PFSK-1 (cell line): ENCODE results near the gene CLDN34.

Experiments used
- FOXP2 ChIP-seq: optimal IDR thresholded peaks from 2 replicates; pipeline ENCODE3; 2011; ENCODE audit warnings: borderline replicate concordance, control low read depth, inconsistent platforms; ENCODE audit not compliant: insufficient read depth; ENCODE audit errors: extremely low read length, extremely low read depth
- POLR2AphosphoS5 ChIP-seq: IDR thresholded peaks from 2 replicates; pipeline ENCODE4 v1.6.1; 2012; ENCODE audit warnings: low read depth, mild to moderate bottlenecking, control low read depth, low read length, moderate library complexity
- SIN3A ChIP-seq: IDR thresholded peaks from 2 replicates; pipeline ENCODE4 v1.6.1; 2012; ENCODE audit warnings: mild to moderate bottlenecking, low read length, moderate library complexity, borderline replicate concordance; ENCODE audit not compliant: insufficient read depth
- TAF1 ChIP-seq: IDR thresholded peaks from 2 replicates; pipeline ENCODE4 v1.6.1; 2012; ENCODE audit warnings: low read length, control low read depth, borderline replicate concordance; ENCODE audit not compliant: insufficient read depth
- TF ChIP-seq, protein P1 (sequence below), 2 experiments: IDR thresholded peaks; 2 replicates each; pipeline versions ENCODE4 v1.6.1 to v1.8.0; 2011 to 2012; ENCODE audit warnings: low read depth in 2 of 2, low read length in 2 of 2, control low read depth in 1 of 2, inconsistent platforms in 1 of 2, mild to moderate bottlenecking in 1 of 2, moderate library complexity in 1 of 2; ENCODE audit not compliant: insufficient read depth in 1 of 2

The CLDN34 gene

DNA sequence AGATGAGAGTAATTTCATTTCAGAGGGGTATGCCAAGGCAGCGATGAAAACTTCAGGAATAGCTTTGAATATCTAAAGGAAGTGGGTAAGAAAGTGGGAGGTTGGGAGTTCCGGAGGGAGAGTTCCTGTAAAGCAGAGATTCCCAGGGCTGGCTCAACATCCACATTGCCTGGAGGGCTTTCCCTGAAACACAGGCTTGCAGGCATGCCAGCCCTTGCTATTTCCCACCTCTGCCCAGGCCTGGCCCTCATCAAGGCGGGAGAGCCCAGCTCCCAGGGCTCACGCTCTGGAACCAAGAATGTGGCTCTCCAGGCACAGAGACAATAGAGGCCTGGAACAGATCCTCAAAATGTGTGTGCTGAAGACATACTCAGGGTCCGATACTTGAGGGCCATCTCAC, 43.8 kb upstream of the CLDN34 start:
- TF ChIP-seq, protein P1, sequence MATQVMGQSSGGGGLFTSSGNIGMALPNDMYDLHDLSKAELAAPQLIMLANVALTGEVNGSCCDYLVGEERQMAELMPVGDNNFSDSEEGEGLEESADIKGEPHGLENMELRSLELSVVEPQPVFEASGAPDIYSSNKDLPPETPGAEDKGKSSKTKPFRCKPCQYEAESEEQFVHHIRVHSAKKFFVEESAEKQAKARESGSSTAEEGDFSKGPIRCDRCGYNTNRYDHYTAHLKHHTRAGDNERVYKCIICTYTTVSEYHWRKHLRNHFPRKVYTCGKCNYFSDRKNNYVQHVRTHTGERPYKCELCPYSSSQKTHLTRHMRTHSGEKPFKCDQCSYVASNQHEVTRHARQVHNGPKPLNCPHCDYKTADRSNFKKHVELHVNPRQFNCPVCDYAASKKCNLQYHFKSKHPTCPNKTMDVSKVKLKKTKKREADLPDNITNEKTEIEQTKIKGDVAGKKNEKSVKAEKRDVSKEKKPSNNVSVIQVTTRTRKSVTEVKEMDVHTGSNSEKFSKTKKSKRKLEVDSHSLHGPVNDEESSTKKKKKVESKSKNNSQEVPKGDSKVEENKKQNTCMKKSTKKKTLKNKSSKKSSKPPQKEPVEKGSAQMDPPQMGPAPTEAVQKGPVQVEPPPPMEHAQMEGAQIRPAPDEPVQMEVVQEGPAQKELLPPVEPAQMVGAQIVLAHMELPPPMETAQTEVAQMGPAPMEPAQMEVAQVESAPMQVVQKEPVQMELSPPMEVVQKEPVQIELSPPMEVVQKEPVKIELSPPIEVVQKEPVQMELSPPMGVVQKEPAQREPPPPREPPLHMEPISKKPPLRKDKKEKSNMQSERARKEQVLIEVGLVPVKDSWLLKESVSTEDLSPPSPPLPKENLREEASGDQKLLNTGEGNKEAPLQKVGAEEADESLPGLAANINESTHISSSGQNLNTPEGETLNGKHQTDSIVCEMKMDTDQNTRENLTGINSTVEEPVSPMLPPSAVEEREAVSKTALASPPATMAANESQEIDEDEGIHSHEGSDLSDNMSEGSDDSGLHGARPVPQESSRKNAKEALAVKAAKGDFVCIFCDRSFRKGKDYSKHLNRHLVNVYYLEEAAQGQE (IDR thresholded peaks at IDR 0.05; ENCODE audit: insufficient read depth in 1 of 2, low read depth in 2 of 2, low read length in 2 of 2) = no peak
- TF ChIP-seq TAF1 (no peak), POLR2AphosphoS5 (no peak), FOXP2 (no peak), SIN3A (no peak)

DNA sequence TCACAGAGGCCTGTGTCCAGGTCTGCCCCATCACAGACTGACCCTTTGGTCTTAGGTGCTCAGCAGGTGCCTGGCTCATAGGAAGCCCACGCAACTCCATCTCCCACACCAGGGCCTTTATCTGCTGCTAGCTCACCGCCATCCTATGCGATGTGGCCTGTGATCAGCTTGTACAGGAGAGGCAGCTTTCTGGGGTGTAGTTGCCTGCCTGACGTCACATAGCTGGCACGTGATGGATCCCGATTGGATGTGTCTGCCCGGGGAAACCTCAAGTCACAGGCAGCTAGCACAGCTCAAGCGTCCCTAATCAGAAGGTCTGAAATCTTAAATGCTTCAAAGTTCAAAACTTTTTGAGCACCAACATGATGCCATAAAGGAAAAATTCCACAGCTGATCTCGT, 41.2 kb upstream of the CLDN34 start:
- TF ChIP-seq SIN3A (no peak), TAF1 (no peak), FOXP2 (no peak), POLR2AphosphoS5 (no peak)
- TF ChIP-seq, protein P1 (IDR thresholded peaks at IDR 0.05; ENCODE audit: insufficient read depth in 1 of 2, low read depth in 2 of 2, low read length in 2 of 2) = no peak

DNA sequence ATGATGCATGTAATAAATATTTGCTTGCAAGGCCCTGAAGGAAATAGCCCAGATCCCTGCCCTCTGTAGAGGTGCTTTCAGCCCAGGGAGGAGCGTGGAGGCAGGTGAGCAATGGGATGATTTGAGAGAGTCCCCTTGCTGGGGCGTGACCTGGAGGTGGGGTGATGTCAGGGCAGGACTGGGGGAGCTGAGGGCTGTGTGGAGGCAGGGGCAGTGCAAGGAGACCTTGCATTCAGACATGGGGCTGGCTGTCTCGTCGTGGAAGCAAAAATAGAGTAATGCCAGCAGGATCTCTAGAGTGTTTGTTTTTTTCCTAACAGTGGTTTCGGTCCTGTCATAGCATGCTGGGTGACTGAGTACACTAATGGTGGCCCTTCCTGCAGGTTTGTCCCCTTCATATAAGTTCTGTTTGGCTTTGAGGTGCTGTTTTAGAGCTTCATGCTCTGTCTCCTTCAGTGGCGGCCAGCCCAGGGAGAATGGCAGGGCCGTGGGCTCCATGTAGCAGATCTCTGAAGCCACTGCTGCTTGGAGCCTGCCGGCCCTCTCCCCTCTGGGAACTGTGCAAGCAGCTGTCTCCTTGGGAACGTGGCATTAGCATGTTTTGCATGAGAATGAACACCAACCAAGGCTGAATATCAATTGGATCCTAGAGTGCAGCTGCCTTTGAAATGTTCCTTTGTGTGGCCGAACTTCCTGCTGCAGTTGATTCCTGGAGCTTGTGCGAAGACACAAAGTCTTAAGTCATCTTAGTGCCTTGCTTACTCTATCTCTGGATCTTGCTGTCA, 39.3 kb upstream of the CLDN34 start:
- TF ChIP-seq POLR2AphosphoS5 (no peak), FOXP2 (no peak), SIN3A (no peak), TAF1 (no peak)
- TF ChIP-seq, protein P1 (IDR thresholded peaks at IDR 0.05; ENCODE audit: insufficient read depth in 1 of 2, low read depth in 2 of 2, low read length in 2 of 2) = no peak

DNA sequence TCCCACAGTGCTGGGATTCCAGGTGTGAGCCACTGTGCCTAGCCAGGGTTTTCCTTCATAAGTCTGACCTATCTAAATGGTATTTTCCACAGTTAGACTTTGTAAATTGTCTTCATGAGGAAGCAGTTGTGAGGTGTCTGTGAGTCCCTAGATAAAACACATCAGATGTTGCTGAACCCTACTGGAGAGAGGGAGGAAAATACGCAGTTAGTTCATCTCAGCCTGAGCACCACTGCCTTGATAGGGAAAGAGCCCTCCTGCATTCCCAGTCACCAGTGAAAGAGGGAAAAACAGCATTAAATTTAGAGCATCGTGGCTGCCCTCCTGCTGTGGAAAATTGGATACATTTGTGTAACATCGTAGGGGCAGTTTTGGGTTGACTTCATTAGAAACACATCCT, 31.7 kb upstream of the CLDN34 start:
- TF ChIP-seq, protein P1 (IDR thresholded peaks at IDR 0.05; ENCODE audit: insufficient read depth in 1 of 2, low read depth in 2 of 2, low read length in 2 of 2) = no peak
- TF ChIP-seq FOXP2 (no peak), POLR2AphosphoS5 (no peak)

DNA sequence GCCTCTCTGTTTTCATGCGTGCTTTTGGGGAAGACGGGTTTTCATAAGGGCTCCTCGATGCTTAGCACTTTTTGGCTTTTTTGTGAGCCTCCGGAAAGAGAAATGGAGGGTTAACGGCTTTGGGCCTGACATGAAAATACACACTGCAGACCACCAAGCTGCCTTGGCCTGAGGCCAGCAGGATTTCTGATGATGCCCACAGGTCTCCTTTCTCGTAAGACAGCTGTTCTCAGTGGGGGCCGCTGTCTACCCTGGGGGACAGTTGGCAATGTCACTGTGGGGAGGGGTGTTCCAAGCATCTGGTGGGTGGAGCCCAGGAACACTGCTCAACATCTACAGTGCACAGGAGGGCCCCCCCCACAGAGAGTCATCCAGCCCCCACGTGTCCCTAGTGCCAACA, 29.4 kb upstream of the CLDN34 start:
- TF ChIP-seq POLR2AphosphoS5 (no peak), SIN3A (no peak), TAF1 (no peak), FOXP2 (no peak)
- TF ChIP-seq, protein P1 (IDR thresholded peaks at IDR 0.05; ENCODE audit: insufficient read depth in 1 of 2, low read depth in 2 of 2, low read length in 2 of 2) = no peak
